ENCODE data around the gene PDE7B. TPM values are rescaled to one million over a fixed set of nuclear protein-coding genes. Genes with fewer than 3 reads are reported as not detected.

Gene PDE7B
- total and polyA plus RNA-seq, 2 of the 8 experiments (the other 6 are each of a cell fraction or from before 2014, with no cell fraction given): not detected

GRCh38 chr6:135883536-135883935, 32.0 kb downstream of the PDE7B start (continued):
- TF ChIP-seq CHD7 (IDR thresholded peaks at IDR 0.05; ENCODE audit: insufficient replicate concordance, low read length): no peak
- TF ChIP-seq USF2 (IDR thresholded peaks at IDR 0.05; ENCODE audit: low read length): no peak
- no peak for TF ChIP-seq ATF2 (IDR thresholded peaks at IDR 0.05; ENCODE audit: low read length)
- no peak for TF ChIP-seq SP1 (IDR thresholded peaks at IDR 0.05; ENCODE audit: low read depth, low read length)
- TF ChIP-seq RXRA (IDR thresholded peaks at IDR 0.05; ENCODE audit: insufficient read depth, low read depth, low read length): no peak
- no peak for TF ChIP-seq EGR1 (IDR thresholded peaks at IDR 0.05; ENCODE audit: borderline replicate concordance, low read depth, low read length)

Data from H1 (cell line).